ENCODE results near the gene EHMT2. TPM values are rescaled to one million over a fixed set of nuclear protein-coding genes. Genes with fewer than 3 reads are reported as not detected.

EHMT2 gene
- total RNA-seq, 5 donors from 2014 or later (not counting 1 experiment from before 2014, with no cell fraction given): 49.1 to 83.8 (median 78.9) TPM

GRCh38 chr6:31837369-31838113, 60.0 kb downstream of the EHMT2 start:
- POLR2A ChIA-PET: interaction anchor here in 1 of 2 donors (0.7 to 0.8 kb wide), 2 partner anchors 9 to 285 kb away, joined by 3 to 5 read pairs; no protein-coding TSS in a partner anchor
- CTCF ChIA-PET: interaction anchor here (0.6 to 1.1 kb wide), 3 partner anchors 9 to 107 kb away, joined by 3 to 4 read pairs (median 3); no protein-coding TSS in a partner anchor
- Mint-ChIP-seq H3K27me3 (no peaks in the 10 kb centered on the region), H3K27ac (peak overlapping the region; percentile 98 to 100), H3K36me3 (peaks cover 33% of the 10 kb centered on the region), H3K9me3 (no peaks in the 10 kb centered on the region), H3K4me3 (peak overlapping the region; percentile 94 to 98 (median 98)), H3K4me1 (peaks cover 36 to 50% (median 44%) of the 10 kb centered on the region in 3 donors)
- no peak for ATAC-seq (replicated peaks in 1 of 4)
- H3K4me1 ChIP-seq (ENCODE audit: control insufficient read depth in 1 of 2, extremely low read depth in 1 of 2, insufficient read depth in 2 of 2, low read length in 2 of 2): peaks cover 17 to 49% of the 10 kb centered on the region in 2 experiments
- no peaks in the 10 kb centered on the region for H3K9me3 ChIP-seq
- no peak for DNase-seq
- peak overlapping the region; percentile 97 for H3K27ac ChIP-seq (ENCODE audit: low read length)
- H3K4me3 ChIP-seq (ENCODE audit: control insufficient read depth in 1 of 2, extremely low read depth in 1 of 2, low read length in 1 of 2): peak overlapping the region; percentile 46 to 97
- no peaks in the 10 kb centered on the region for H3K27me3 ChIP-seq (replicated peaks in 1 of 2; ENCODE audit: control insufficient read depth in 2 of 2, extremely low read depth in 1 of 2, insufficient read depth in 2 of 2, low read length in 1 of 2)
- WGBS (ENCODE audit: insufficient coverage): no CpG with 5 or more reads among the region's 1 CpG
- peaks cover 5 to 44% of the 10 kb centered on the region in 2 donors for H3K36me3 ChIP-seq (ENCODE audit: control insufficient read depth in 2 of 2, extremely low read depth in 1 of 2, insufficient read depth in 1 of 2, low read length in 1 of 2)

- DNase-seq (peak in 1 of 35 experiments; percentile 55), ATAC-seq (replicated peaks in 1 of 4) (no peak)
- peak overlapping the region; percentile 97 for H3K27ac ChIP-seq (ENCODE audit: low read length)
- H3K9me3 Mint-ChIP-seq: no peaks in the 10 kb centered on the region
- H3K36me3 Mint-ChIP-seq: peaks cover 33% of the 10 kb centered on the region
- peak overlapping the region; percentile 97 to 98 for H3K4me3 ChIP-seq (ENCODE audit: control insufficient read depth in 1 of 2, extremely low read depth in 1 of 2, low read length in 1 of 2)
- peak overlapping the region; percentile 94 to 98 (median 98) for H3K4me3 Mint-ChIP-seq
- no peaks in the 10 kb centered on the region for H3K27me3 ChIP-seq (replicated peaks in 1 of 2; ENCODE audit: control insufficient read depth in 2 of 2, extremely low read depth in 1 of 2, insufficient read depth in 2 of 2, low read length in 1 of 2)
- H3K4me1 ChIP-seq (ENCODE audit: control insufficient read depth in 1 of 2, extremely low read depth in 1 of 2, insufficient read depth in 2 of 2, low read length in 2 of 2): peaks cover 17 to 49% of the 10 kb centered on the region in 2 experiments
- peaks cover 5 to 44% of the 10 kb centered on the region in 2 donors for H3K36me3 ChIP-seq (ENCODE audit: control insufficient read depth in 2 of 2, extremely low read depth in 1 of 2, insufficient read depth in 1 of 2, low read length in 1 of 2)
- no peaks in the 10 kb centered on the region for H3K9me3 ChIP-seq
- POLR2A ChIA-PET: interaction anchor here (0.6 to 0.8 kb wide), 4 partner anchors 10 to 261 kb away, joined by 3 to 6 read pairs (median 4); no protein-coding TSS in a partner anchor
- CTCF ChIA-PET: interaction anchor here (0.5 to 1.1 kb wide), 5 partner anchors 10 to 173 kb away, joined by 3 to 9 read pairs (median 5); no protein-coding TSS in a partner anchor
- peaks cover 36 to 50% (median 44%) of the 10 kb centered on the region in 3 donors for H3K4me1 Mint-ChIP-seq
- 22% methylated on average over 6 of the region's 12 CpGs for WGBS (ENCODE audit: insufficient coverage)
- H3K27me3 Mint-ChIP-seq: no peaks in the 10 kb centered on the region
- peak overlapping the region; percentile 98 to 100 for H3K27ac Mint-ChIP-seq
These were observed 60.8 kb downstream of the EHMT2 start for GRCh38 chr6:31836474-31837368.

- Histone ChIP-seq H3K27me3 (replicated peaks in 1 of 2; ENCODE audit: control insufficient read depth in 2 of 2, extremely low read depth in 1 of 2, insufficient read depth in 2 of 2, low read length in 1 of 2) (no peaks in the 10 kb centered on the region), H3K4me1 (ENCODE audit: control insufficient read depth in 1 of 2, extremely low read depth in 1 of 2, insufficient read depth in 2 of 2, low read length in 2 of 2) (peaks cover 19 to 54% of the 10 kb centered on the region in 2 experiments), H3K36me3 (ENCODE audit: control insufficient read depth in 2 of 2, extremely low read depth in 1 of 2, insufficient read depth in 1 of 2, low read length in 1 of 2) (peaks cover 5 to 44% of the 10 kb centered on the region in 2 donors), H3K4me3 (ENCODE audit: control insufficient read depth in 1 of 2, extremely low read depth in 1 of 2, low read length in 1 of 2) (peak overlapping the region; percentile 97 to 98), H3K27ac (ENCODE audit: low read length) (peak overlapping the region; percentile 97), H3K9me3 (no peaks in the 10 kb centered on the region)
- H3K4me3 Mint-ChIP-seq: peak overlapping the region; percentile 94 to 98 (median 98)
- H3K27me3 Mint-ChIP-seq: no peaks in the 10 kb centered on the region
- H3K27ac Mint-ChIP-seq: peak overlapping the region; percentile 98 to 100
- H3K9me3 Mint-ChIP-seq: no peaks in the 10 kb centered on the region
- ChIA-PET CTCF (interaction anchor here (0.5 to 0.7 kb wide), 3 partner anchors 13 to 173 kb away, joined by 5 to 9 read pairs (median 6); no protein-coding TSS in a partner anchor), POLR2A (interaction anchor here (0.6 to 0.7 kb wide), 5 partner anchors 16 to 260 kb away, joined by 3 to 7 read pairs (median 4); no protein-coding TSS in a partner anchor)
- peaks cover 37 to 51% (median 46%) of the 10 kb centered on the region in 3 donors for H3K4me1 Mint-ChIP-seq
- 0% methylated on average over 3 of the region's 14 CpGs for WGBS (ENCODE audit: insufficient coverage)
- DNase-seq (peak in 1 of 35 experiments; percentile 26), ATAC-seq (replicated peaks in 1 of 4) (no peak)
- H3K36me3 Mint-ChIP-seq: peaks cover 33% of the 10 kb centered on the region
These were observed 61.4 kb downstream of the EHMT2 start for GRCh38 chr6:31836047-31836473.

GRCh38 chr6:31834367-31835250, 62.9 kb downstream of the EHMT2 start:
- peak overlapping the region; percentile 97 for H3K27ac ChIP-seq (ENCODE audit: low read length)
- peaks cover 0 to 31% of the 10 kb centered on the region in 2 donors for H3K36me3 ChIP-seq (ENCODE audit: control insufficient read depth in 2 of 2, extremely low read depth in 1 of 2, insufficient read depth in 1 of 2, low read length in 1 of 2)
- Mint-ChIP-seq H3K9me3 (no peaks in the 10 kb centered on the region), H3K27ac (peak overlapping the region; percentile 98 to 100), H3K4me3 (peak overlapping the region; percentile 94 to 98 (median 98)), H3K4me1 (peaks cover 44 to 62% (median 60%) of the 10 kb centered on the region in 3 donors), H3K36me3 (peaks cover 25% of the 10 kb centered on the region), H3K27me3 (no peaks in the 10 kb centered on the region)
- H3K4me1 ChIP-seq (ENCODE audit: control insufficient read depth in 1 of 2, extremely low read depth in 1 of 2, insufficient read depth in 2 of 2, low read length in 2 of 2): peaks cover 27 to 64% of the 10 kb centered on the region in 2 experiments
- H3K4me3 ChIP-seq (ENCODE audit: control insufficient read depth in 1 of 2, extremely low read depth in 1 of 2, low read length in 1 of 2): peak overlapping the region; percentile 97 to 98
- CTCF ChIA-PET: interaction anchor here (0.6 to 1.0 kb wide), 4 partner anchors 28 to 255 kb away, joined by 4 to 8 read pairs (median 5); no protein-coding TSS in a partner anchor
- ATAC-seq (replicated peaks in 1 of 4) (peak; percentile 77 to 79 (median 78)), DNase-seq (peak; percentile 59 to 87 (median 79))
- POLR2A ChIA-PET: interaction anchor here (0.6 to 1.4 kb wide), 6 partner anchors 8 to 96 kb away, joined by 3 to 29 read pairs (median 4); partner anchors contain the start of gene NEU1 (in 1 of the 2)
- H3K27me3 ChIP-seq (replicated peaks in 1 of 2; ENCODE audit: control insufficient read depth in 2 of 2, extremely low read depth in 1 of 2, insufficient read depth in 2 of 2, low read length in 1 of 2): no peaks in the 10 kb centered on the region
- no peaks in the 10 kb centered on the region for H3K9me3 ChIP-seq
- WGBS (ENCODE audit: insufficient coverage): 0% methylated on average over 50 of the region's 59 CpGs

- H3K4me3 Mint-ChIP-seq: peak overlapping the region; percentile 81 to 95 (median 91)
- H3K27ac Mint-ChIP-seq: peak overlapping the region; percentile 86 to 96
- peaks cover 26 to 51% (median 44%) of the 10 kb centered on the region in 3 donors for H3K4me1 Mint-ChIP-seq
- POLR2A ChIA-PET: interaction anchor here (0.5 to 0.8 kb wide), 3 partner anchors 16 to 1262 kb away, joined by 4 to 8 read pairs (median 4); partner anchors contain the start of genes HSPA1A (in 1 of the 2) and HSPA1L (in 1 of the 2)
- Histone ChIP-seq H3K36me3 (ENCODE audit: control insufficient read depth in 2 of 2, extremely low read depth in 1 of 2, insufficient read depth in 1 of 2, low read length in 1 of 2) (peaks cover 0 to under 1% of the 10 kb centered on the region in 2 donors), H3K4me3 (ENCODE audit: control insufficient read depth in 1 of 2, extremely low read depth in 1 of 2, low read length in 1 of 2) (no peak overlapping the region), H3K4me1 (ENCODE audit: control insufficient read depth in 1 of 2, extremely low read depth in 1 of 2, insufficient read depth in 2 of 2, low read length in 2 of 2) (peaks cover 16 to 52% of the 10 kb centered on the region in 2 experiments), H3K27me3 (replicated peaks in 1 of 2; ENCODE audit: control insufficient read depth in 2 of 2, extremely low read depth in 1 of 2, insufficient read depth in 2 of 2, low read length in 1 of 2) (no peaks in the 10 kb centered on the region), H3K27ac (ENCODE audit: low read length) (no peak overlapping the region), H3K9me3 (no peaks in the 10 kb centered on the region)
- no peaks in the 10 kb centered on the region for H3K9me3 Mint-ChIP-seq
- H3K27me3 Mint-ChIP-seq: no peaks in the 10 kb centered on the region
- CTCF ChIA-PET: interaction anchor here (0.6 to 1.7 kb wide), 6 partner anchors 14 to 165 kb away, joined by 3 to 6 read pairs (median 3); partner anchors contain the start of gene NEU1 (in 1 of the 2)
- H3K36me3 Mint-ChIP-seq: peaks cover 7% of the 10 kb centered on the region
- DNase-seq (no peak), ATAC-seq (replicated peaks in 1 of 4) (no peak)
- WGBS (ENCODE audit: insufficient coverage): 100% methylated on average over 5 of the region's 15 CpGs
These were observed 65.9 kb downstream of the EHMT2 start for GRCh38 chr6:31831350-31832215.

Measured in T-cell (primary cell).